HG02642 (cell line): ENCODE measurements around the gene PALLD.
"Not testable (repeated sequence)": the region's sequence is repeated elsewhere in the genome, so short reads cannot be mapped to it uniquely, and the experiment has no call there.

Experiments
- ATAC-seq: cut with Tn5 transposase; IDR thresholded peaks from one replicate; pipeline ENCODE4 v1.9.1; 2021; ENCODE audit warnings: mild to moderate bottlenecking; ENCODE audit not compliant: unreplicated experiment, poor library complexity

Gene PALLD

GRCh38 chr4:168490711-168491110 lies 6.1 kb upstream of the PALLD start:
- ATAC-seq = no peak

- no peak for ATAC-seq
Measured at GRCh38 chr4:168491563-168491962, 5.3 kb upstream of the PALLD start.

DNA sequence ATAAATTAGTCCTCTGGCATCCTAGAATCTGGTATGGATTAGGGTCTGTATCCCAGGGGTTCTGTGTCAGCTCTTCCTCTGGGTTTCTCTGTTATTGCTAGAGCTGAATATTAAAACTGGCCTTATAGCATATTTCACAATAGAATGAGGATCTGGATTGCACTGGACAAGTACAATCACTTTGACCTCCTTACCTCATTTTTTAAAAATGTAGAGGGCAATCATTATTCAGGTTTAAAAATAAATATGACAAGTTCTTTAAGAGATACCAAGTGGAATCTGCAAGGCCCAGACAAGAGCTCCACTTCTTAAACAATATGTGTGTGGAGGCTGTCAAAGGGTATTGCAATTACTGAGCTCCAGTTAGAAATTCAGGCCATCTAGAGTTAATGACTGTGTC lies 1.4 kb downstream of the PALLD start:
- ATAC-seq = no peak

DNA sequence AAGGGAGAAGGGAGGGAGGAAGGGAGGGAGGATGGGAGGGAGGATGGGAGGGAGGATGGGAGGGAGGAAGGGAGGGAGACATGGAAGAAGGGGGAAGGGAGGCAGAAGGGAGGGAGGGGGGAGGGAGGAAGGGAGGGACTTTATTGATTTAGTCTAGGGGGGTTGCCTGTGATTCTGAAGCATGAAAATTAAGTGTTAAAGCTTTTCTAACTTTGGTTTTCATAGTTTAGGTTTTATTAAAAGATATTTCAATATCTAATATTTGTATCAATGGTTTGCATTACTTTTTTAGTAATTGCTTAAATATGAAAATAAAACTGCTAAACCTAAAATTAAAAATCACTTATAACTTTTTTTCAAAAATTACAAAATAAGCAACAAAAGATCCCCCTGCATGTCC lies 2.4 kb downstream of the PALLD start:
- no peak for ATAC-seq

DNA sequence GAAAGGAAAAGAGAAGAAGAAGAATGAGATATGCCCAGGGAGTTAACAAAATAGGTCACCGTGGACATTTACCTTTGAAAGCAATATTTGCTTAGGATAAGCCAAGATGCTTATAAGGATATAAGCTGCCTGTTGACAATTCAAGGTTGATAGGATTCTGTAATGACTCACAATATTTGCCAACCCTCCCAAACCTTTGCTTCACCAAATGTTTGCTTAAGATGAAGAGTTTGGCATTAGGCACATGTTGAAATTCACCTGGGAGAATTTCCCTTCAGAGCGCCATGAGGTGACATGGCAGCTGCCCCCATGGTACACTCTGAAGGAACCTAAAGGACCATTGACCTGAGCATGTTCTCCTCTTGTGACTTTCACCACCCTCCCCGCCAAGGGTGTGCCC lies 4.6 kb downstream of the PALLD start:
- no peak for ATAC-seq

- ATAC-seq = no peak
Measured at GRCh38 chr4:168502861-168503260, 6.0 kb downstream of the PALLD start.

GRCh38 chr4:168503652-168504362 lies 7.0 kb downstream of the PALLD start:
- ATAC-seq = no peak

DNA sequence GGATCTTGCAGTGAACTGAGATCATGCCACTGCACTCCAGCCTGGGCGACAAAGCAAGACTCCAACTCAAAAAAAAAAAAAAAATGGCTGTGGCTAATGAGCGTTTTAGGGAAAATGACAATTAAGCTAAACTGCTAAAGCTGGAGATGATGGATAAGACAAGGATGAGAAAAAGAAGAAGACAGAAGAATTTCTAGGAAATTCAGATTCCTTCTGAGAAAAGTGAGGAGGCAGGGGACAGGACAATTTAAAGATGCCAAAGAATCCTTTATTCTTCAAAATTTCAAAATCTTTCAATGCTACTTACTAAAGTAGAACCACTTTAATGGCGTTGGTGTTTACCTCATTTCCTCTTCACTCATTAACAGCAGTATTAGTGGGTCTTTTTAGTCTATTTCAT lies 7.7 kb downstream of the PALLD start:
- no peak for ATAC-seq

DNA sequence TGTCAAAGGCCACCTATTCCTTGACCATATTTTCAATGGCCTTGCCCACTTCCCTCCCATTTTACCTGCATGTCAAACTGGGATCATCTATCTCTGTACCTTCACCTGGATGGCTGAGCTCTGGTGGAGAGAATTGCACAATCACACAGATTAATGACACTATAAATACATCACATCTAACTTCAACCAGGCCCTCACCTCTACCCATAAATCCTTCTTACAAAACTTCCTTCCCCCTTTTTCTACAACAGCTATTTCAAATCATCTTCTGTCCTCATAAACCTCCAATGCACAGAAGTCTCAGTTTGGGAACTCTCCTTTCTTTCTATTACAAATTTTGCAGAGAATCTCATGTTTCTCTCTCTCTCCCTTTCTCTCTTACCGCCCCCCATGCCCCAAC lies 9.2 kb downstream of the PALLD start:
- ATAC-seq = no peak

GRCh38 chr4:168507178-168507815 lies 10.4 kb downstream of the PALLD start:
- ATAC-seq = no peak

DNA sequence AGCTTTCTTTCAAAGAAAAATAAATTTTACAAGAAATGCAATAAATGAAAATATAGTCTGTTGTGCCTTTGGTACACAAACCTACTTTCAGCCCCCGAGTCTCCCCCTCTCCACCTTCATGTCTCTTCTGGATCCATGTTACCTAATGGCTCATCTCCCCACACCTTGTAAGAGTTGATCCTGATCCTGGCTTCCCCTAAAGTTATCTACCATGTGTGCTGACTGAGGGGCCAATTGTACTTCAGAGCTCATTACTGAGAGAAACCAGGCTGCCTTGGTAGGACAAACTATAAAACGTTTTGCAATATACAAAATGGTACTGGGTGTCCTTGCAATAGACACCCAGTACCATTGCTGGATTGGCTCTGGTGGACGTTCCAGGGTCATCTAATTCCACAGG lies 11.8 kb downstream of the PALLD start:
- ATAC-seq = no peak

- ATAC-seq = no peak
Measured at GRCh38 chr4:168509786-168510185, 12.9 kb downstream of the PALLD start.

DNA sequence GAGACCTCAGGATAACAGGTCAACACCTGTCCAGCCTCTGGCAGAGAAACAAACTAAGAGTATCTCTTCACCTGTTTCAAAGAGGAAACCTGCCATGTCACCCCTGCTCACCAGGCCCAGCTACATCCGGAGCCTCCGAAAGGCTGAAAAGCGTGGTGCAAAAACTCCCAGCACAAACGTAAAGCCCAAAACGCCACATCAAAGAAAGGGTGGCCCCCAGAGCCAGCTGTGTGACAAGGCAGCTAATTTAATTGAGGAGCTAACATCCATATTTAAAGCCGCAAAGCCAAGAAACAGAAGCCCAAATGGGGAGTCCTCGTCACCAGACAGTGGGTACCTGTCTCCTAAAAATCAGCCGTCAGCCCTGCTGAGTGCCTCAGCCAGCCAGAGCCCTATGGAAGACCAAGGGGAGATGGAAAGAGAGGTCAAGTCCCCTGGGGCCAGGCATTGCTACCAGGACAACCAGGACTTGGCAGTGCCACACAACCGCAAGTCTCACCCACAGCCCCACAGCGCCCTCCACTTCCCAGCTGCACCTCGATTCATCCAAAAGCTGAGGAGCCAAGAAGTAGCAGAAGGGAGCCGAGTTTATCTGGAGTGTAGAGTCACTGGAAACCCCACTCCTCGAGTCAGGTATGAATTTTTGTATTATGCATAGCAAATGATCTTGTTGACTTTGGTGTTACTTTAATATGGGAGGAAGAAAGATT lies 15.1 kb downstream of the PALLD start:
- no peak for ATAC-seq

DNA sequence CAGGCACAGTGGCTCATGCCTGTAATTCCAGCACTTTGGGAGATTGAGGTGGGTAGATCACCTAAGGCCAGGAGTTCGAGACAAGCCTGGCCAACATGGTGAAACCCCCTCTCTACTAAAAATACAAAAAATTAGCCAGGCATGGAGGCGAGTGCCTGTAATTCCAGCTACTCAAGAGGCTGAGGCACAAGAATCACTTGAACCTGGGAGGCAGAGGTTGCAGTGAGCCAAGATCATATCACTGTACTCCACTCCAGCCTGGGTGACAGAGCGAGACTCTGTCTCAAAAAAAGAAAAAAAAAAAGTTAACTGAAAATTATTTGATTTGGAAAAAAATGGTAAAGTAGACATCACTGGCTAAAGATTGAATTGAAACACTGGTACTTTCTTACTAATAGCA lies 17.0 kb downstream of the PALLD start:
- not testable (repeated sequence) for ATAC-seq

- no peak for ATAC-seq
Measured at GRCh38 chr4:168514249-168514852, 17.5 kb downstream of the PALLD start.

DNA sequence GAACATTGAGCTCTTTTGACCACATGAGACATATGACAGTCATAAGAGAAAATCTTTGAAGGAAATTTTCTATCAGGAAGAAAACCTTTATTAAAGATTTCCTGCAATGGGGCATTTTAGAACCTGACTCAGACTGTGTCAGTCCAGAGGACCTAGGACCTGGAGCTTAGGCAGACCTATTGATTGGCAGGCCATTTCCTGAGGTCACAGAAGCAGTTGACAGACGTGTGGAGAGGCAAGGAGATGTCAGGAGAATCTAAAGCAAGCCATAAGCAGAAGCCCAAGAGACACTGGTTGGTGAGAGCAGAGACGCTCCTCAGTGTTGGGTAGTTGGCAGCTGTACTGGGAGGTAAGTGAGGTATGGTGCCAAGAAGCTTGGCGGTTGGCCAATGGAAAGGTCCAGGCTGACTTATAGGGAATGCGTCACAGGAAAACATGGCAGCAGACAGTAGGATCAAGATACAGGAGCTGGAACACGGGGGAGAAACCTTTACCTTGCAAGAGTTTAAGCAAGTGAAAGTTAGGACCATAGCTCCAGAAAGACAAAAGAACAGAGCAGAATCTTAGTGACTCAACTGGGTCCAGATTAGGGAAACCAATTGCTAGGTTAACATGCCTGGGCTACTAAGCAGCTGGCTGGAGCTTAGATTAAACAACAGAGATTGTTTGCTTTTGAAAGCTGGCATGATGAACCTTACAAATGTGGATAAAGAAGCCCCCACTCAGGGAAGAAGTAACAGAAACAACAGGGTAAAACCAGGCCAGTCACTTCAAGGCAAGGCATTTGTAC lies 18.6 kb downstream of the PALLD start:
- no peak for ATAC-seq

DNA sequence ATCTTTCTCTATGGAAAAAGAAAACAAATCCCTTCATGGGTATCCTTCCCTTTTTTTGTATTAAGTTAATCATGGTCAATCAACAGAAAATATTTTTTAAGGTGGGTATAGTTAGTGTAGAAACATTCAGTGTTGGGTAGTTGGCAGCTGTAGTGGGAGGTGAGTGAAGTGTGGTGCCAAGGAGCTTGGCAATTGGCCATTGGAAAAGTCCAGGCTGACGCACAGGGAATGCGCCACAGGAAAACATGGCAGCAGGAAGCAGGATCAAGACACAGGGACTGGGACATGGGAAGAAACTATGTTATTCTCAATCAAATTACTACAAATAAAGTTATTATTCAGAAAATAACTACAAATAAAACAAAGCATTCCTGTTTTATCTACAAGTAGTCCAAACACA lies 20.0 kb downstream of the PALLD start:
- no peak for ATAC-seq

GRCh38 chr4:168519576-168519975 lies 22.7 kb downstream of the PALLD start:
- ATAC-seq = no peak

DNA sequence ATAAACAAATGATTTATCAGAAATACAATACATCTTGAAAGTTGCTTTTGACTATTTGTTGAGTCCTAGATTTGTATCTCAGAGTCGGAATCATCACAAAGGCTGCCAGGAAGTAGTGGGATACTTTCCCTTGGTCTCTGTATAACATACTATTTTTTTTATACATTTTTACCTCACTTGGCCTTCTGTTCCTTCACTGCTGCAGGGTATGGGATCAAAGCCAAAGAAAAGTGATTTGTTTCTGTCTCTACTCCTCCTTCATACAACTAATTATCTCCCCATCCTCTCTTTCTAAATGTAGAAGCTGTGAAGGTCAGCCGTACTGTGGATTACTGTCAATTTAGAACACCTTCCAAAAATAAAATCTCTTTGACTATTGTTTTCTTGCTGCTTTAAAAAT lies 24.9 kb downstream of the PALLD start:
- ATAC-seq = no peak

GRCh38 chr4:168522356-168522755 lies 25.5 kb downstream of the PALLD start:
- ATAC-seq = no peak
